ENCODE data around the gene KIDINS220.
A peak's percentile ranks its signal among the peaks of the same experiment; 100 is the strongest.

KIDINS220 gene

DNA sequence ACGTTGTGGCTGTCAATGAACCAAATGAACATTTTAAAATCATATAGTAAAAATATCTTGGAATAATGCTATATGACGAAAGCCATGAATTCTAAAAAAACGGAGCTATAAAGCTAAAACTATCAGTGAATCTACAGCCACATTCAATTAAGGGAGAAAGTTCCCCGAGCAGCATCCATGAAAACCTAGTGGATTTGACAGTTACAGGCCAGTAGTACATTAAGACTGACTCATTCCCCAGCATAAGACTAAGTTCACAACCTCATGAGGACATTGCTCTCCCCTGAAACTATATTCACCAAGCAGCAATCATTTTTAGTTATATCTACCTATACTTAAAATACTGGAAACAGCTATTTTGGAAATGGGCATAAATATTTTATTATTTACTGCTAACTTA lies 36.6 kb downstream of the KIDINS220 start:
- no peak for ATAC-seq
- H3K27ac Mint-ChIP-seq = no peak overlapping the region
- peaks cover 67% of the 10 kb centered on the region for H3K36me3 Mint-ChIP-seq
- no peak overlapping the region for H3K4me3 Mint-ChIP-seq
- H3K27me3 Mint-ChIP-seq = no peaks in the 10 kb centered on the region
- no peaks in the 10 kb centered on the region for H3K9me3 Mint-ChIP-seq
- H3K4me1 Mint-ChIP-seq = no peaks in the 10 kb centered on the region

DNA sequence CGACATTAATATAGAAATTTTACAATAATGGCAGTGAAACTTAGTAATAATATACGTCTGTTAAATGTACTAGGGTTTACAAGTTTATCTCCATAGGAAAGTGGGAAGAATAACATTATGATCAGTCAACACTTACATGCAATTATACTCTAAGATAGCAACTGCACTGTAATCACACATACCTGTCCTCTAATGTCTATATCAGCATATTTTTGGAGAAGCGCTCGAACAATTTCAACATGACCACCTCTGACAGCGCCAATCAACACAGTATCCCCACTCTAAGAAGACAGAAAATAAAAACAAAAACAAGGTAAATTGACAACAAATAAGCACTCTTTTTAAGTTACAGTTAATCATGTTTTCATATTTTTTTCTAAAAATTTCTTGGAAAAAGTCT lies 37.2 kb downstream of the KIDINS220 start:
- H3K36me3 Mint-ChIP-seq = peaks cover 69% of the 10 kb centered on the region
- H3K4me3 Mint-ChIP-seq = no peak overlapping the region
- H3K4me1 Mint-ChIP-seq = no peaks in the 10 kb centered on the region
- H3K9me3 Mint-ChIP-seq = no peaks in the 10 kb centered on the region
- H3K27me3 Mint-ChIP-seq = no peaks in the 10 kb centered on the region
- ATAC-seq = no peak
- no peak overlapping the region for H3K27ac Mint-ChIP-seq

DNA sequence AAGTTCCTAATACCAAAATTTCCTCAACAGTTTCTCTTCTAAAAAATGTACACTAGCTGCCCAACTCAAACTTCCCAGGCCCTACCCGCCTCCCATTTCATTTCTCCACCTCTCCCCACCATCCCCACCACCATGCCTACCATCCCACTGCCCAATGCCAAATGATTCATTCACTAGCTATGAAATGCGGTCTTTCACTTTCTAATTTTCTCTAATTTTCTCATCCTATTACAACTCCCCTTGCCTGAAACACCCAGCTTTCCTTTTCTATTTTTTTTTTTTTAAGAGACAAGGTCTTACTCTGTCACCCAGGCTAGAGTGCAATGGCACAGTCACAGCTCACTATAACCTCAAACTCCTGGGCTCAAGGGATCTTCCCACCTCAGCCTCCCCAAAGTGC lies 38.4 kb downstream of the KIDINS220 start:
- Mint-ChIP-seq H3K9me3 (no peaks in the 10 kb centered on the region), H3K4me3 (no peak overlapping the region), H3K27ac (peak overlapping the region; percentile 36), H3K36me3 (peaks cover 73% of the 10 kb centered on the region), H3K4me1 (no peaks in the 10 kb centered on the region), H3K27me3 (no peaks in the 10 kb centered on the region)
- no peak for ATAC-seq

DNA sequence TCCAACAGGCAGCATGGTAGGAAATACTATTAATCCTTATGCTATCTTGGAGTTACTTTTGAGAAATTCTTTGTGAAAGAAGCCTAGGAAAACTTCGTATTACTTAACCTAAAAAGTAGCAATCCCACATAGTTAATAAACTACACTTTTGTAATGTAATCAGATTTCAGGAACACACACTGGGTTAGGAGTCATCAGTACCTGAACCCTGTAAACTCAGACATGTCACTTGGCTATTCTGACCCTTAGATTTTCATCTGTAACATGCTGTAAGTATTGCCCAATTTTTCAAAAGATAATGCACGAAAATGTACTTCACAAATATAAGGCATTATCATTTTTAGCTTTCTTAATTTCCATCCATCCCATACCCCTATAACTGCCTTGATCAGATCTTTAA lies 39.0 kb downstream of the KIDINS220 start:
- Mint-ChIP-seq H3K27me3 (no peaks in the 10 kb centered on the region), H3K4me3 (no peak overlapping the region), H3K36me3 (peaks cover 72% of the 10 kb centered on the region), H3K27ac (no peak overlapping the region), H3K4me1 (no peaks in the 10 kb centered on the region), H3K9me3 (no peaks in the 10 kb centered on the region)
- no peak for ATAC-seq

DNA sequence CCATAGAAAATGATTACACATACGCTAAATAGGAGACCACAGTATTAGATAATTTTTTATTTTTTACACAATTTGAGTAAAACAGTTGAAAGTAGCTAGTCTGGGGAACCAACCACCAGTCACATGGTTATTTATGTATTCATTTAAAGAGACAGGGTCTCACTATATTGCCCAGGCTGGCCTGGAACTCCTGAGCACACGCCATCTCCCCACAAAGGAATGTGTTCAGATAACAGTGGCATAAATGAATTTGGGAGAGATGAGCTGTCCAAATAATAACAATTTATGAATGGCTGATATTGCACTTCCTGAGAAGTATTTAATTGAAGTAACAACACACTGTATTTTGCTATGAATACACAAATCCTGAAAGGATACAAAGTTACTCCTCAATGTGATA lies 39.7 kb downstream of the KIDINS220 start:
- H3K9me3 Mint-ChIP-seq = no peaks in the 10 kb centered on the region
- peaks cover 67% of the 10 kb centered on the region for H3K36me3 Mint-ChIP-seq
- H3K4me3 Mint-ChIP-seq = no peak overlapping the region
- no peak for ATAC-seq
- H3K4me1 Mint-ChIP-seq = no peaks in the 10 kb centered on the region
- no peak overlapping the region for H3K27ac Mint-ChIP-seq
- no peaks in the 10 kb centered on the region for H3K27me3 Mint-ChIP-seq

DNA sequence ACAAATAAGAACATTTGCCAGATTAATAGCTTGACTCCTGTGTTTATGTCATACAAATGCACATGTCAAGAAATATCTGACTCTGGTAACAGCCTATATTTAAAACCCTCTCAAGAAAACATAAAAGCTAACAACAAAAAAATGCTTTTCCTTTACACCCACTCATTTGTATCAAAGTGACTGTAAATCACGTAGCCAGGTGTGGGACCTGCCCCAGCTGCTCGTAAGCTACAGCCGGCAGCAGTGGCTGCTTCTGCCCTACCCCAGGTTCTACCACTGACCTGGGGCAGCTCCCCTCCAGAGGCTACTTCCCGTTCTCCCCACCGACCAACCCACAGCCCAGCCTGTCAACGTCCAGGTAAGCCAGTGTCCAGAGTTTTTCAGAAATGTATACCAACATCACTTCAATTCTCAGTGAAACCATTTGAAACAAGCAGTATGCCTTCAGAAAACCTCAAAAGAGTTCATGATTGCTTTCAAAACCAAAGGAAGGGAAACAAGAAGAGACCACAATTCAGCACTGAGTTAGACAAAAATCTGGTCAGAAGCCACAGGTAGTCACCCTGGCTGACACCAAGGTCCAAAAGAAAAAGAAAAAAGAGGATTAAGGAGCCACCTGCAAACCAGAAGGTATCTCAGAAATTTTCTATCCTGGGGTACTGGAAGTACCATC lies 40.4 kb downstream of the KIDINS220 start:
- H3K27ac Mint-ChIP-seq = no peak overlapping the region
- H3K4me3 Mint-ChIP-seq = no peak overlapping the region
- no peaks in the 10 kb centered on the region for H3K9me3 Mint-ChIP-seq
- H3K27me3 Mint-ChIP-seq = no peaks in the 10 kb centered on the region
- ATAC-seq = no peak
- H3K36me3 Mint-ChIP-seq = peaks cover 62% of the 10 kb centered on the region
- H3K4me1 Mint-ChIP-seq = no peaks in the 10 kb centered on the region

DNA sequence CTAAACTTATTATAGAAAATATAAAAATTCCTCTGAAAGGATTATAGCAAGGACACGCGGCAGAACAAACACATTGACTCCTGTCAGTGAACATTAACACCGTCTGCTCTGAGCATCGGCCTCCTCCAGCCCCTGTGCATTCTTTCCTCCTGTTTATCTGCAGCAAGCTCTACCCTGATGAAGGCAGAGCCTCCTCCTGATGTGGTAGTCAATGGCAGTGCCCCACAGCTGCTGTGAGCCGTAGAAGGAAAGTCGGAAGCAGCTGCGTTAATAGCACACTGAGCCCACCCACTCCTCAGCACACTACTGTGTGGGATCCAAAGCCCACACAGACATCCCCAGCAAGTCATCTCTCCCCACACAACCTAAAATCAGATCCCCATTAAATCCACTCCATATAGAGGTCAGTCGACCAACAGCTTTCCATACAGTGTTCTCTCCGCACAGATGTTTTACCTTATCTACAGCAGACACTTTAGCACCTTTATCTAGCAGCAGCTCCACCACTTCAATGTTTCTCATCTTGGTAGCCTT lies 41.0 kb downstream of the KIDINS220 start:
- Mint-ChIP-seq H3K36me3 (peaks cover 60% of the 10 kb centered on the region), H3K4me1 (no peaks in the 10 kb centered on the region), H3K9me3 (no peaks in the 10 kb centered on the region), H3K4me3 (no peak overlapping the region), H3K27me3 (no peaks in the 10 kb centered on the region), H3K27ac (no peak overlapping the region)
- ATAC-seq = no peak

DNA sequence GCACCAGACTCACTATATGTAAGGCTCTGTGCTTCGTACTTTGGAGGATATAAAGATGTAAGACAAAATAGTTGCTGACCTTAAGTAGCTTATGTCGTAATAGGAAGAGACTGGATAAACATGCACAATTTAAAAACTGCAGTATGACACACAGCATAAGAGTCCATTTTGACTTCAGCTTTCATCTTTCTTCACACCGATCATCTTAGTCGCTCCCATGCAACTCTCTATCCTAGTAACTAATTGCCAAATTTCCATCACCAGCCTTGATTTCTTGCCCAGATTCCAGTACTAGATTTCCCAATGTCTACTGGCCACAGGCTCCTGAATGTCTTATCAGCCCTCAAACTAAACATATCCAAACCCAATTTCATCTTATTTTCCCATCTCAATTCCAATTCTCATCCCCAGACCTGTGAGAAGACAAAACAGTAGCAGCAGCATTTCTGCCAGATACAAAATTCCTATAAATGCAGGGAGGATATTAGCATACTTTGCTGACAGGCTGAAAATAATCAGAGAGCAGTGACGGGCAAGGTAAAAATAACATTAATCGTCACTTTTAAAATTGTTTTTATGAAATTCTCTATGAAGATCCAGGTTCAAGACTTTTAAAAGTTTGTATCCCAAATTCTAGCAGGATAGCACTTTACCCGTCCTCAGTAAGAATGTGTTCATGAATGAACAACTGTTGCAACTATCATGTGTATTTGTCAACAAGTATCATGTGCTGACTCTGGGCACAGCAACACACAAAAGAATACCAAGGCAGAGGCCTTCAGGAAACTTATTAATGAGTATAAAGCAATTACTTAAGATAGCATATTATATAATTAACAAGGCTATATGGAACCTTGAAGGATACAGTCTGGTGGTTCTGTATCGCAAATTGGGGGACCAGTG lies 42.2 kb downstream of the KIDINS220 start:
- Mint-ChIP-seq H3K4me1 (no peaks in the 10 kb centered on the region), H3K27ac (no peak overlapping the region), H3K9me3 (no peaks in the 10 kb centered on the region), H3K36me3 (peaks cover 62% of the 10 kb centered on the region), H3K27me3 (no peaks in the 10 kb centered on the region), H3K4me3 (no peak overlapping the region)
- ATAC-seq = no peak

DNA sequence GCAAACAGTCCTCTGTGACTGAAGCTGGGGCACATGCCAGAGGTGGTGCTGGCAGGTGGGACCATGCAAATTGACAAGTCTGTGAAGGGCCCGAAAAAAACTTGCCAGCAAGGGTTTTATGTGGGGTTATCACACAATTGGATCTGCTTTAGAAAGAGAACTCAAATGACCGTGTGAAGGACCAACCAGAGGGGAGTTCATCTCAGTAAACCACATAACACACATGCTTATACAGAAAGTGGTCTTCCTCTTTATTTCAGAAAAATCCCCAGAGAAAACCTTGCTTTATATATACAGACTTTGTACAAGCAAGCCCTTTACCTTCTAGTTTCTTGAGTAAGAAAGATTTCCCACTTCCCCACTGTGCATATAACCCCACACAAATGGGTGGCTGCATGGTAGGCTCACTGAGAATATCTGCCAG lies 46.7 kb downstream of the KIDINS220 start:
- Mint-ChIP-seq H3K27me3 (no peaks in the 10 kb centered on the region), H3K4me3 (no peak overlapping the region), H3K4me1 (no peaks in the 10 kb centered on the region), H3K9me3 (no peaks in the 10 kb centered on the region), H3K36me3 (peaks cover 64% of the 10 kb centered on the region), H3K27ac (no peak overlapping the region)
- ATAC-seq = peak; percentile 69

DNA sequence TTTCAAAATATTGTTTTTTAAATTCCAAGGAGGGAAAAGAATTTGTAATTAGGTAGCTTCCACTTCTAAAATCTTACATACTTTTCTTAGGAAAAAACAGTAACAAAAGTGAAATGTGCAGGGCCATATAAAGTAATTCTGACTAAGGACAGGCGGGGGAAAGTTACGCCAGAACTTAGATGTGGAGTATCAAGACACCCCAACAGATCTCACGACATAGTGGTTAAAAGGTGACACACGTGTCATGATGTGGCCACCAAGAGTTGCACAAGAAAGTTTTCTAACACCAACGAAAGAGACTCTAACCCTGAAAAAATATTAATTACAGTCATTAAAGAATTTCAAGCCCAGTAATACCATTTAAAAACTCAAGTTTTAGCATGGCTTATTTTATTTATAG lies 51.0 kb downstream of the KIDINS220 start:
- Mint-ChIP-seq H3K36me3 (peaks cover 83% of the 10 kb centered on the region), H3K4me1 (peaks cover 5% of the 10 kb centered on the region), H3K9me3 (no peaks in the 10 kb centered on the region), H3K27ac (no peak overlapping the region), H3K27me3 (no peaks in the 10 kb centered on the region), H3K4me3 (no peak overlapping the region)
- no peak for ATAC-seq

DNA sequence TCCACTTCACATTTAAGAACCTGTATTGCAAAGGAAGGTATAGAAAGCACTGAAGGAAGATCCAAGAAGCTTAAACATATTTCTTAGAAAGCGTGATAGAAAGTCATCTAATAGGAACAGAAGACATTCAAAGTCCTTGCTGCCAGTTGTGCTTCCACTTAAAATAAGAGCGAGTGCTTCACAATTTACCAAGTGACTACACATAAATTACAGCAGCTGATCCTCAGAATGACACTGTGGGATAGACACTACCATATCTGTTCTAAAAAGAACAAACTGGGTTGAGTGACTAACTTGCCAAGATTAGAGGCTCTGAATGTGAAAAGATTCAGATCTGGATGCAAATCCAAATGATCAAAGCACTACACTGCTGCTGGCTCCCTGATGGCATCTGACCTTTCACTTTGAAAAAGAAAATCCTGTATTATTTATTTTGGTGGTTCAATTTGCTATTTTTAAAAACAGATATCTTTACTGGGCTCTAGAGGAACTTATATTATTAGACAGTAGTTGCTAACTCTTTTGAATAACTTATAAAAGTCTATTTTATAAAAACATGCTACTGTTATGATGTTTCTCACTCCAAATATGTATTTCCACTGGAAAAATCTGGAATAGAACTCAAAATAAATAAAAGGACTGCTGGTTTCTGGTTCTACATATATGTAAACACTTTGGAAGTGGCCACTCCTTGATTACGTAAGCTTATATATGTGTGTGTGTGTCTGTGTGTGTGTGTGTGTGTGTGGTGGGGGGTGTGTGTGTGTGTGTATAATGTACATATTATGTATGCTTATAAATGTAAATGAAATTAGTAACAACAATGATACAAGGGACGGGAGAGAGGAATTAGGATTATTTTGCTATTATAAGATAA lies 57.4 kb downstream of the KIDINS220 start:
- Mint-ChIP-seq H3K9me3 (no peaks in the 10 kb centered on the region), H3K4me1 (peaks cover 5% of the 10 kb centered on the region), H3K27me3 (no peaks in the 10 kb centered on the region), H3K27ac (no peak overlapping the region), H3K4me3 (no peak overlapping the region), H3K36me3 (peaks cover 84% of the 10 kb centered on the region)
- ATAC-seq = no peak

DNA sequence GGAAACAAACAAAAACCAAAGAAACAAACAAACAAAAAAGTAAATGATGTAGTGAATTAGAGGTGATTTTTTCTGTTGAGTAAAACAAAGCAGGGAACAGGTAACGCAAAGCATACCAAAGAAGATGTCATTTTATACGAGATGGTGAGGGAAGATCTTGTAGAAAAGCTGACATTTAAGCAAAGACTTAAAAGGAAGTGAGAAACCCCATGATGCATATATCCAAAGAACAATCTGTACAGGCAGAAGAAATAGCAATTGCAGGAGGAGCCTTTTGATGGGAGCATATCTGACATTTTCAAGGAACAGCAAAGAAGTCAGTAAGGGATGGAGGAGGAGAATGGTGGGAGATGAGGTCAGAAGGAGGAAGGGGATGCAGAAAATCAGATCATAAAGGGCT lies 63.0 kb downstream of the KIDINS220 start:
- no peak overlapping the region for H3K4me3 Mint-ChIP-seq
- no peaks in the 10 kb centered on the region for H3K9me3 Mint-ChIP-seq
- H3K27me3 Mint-ChIP-seq = no peaks in the 10 kb centered on the region
- ATAC-seq = no peak
- peaks cover 7% of the 10 kb centered on the region for H3K4me1 Mint-ChIP-seq
- H3K36me3 Mint-ChIP-seq = peaks cover 60% of the 10 kb centered on the region
- H3K27ac Mint-ChIP-seq = no peak overlapping the region

DNA sequence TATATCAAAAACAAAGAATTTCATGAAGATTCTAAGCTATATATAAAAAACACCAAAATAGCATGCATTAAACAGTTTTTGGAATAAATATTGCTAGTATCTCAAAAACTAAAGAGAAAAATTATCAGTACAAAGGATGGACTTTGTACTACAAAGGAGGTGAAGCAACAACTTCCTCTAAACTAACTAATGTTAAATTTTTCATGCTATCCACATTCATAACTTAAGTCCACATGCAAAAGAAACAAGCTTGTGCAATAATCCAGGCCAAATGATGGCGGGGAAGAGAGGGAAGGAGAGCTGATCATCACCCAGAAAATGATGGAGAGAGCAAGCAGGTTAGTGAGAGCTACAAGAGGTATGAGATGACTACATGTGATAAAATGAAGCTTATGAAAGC lies 70.1 kb downstream of the KIDINS220 start:
- Mint-ChIP-seq H3K9me3 (no peaks in the 10 kb centered on the region), H3K4me1 (no peaks in the 10 kb centered on the region), H3K4me3 (no peak overlapping the region), H3K36me3 (peaks cover 62% of the 10 kb centered on the region), H3K27ac (no peak overlapping the region), H3K27me3 (no peaks in the 10 kb centered on the region)
- no peak for ATAC-seq

DNA sequence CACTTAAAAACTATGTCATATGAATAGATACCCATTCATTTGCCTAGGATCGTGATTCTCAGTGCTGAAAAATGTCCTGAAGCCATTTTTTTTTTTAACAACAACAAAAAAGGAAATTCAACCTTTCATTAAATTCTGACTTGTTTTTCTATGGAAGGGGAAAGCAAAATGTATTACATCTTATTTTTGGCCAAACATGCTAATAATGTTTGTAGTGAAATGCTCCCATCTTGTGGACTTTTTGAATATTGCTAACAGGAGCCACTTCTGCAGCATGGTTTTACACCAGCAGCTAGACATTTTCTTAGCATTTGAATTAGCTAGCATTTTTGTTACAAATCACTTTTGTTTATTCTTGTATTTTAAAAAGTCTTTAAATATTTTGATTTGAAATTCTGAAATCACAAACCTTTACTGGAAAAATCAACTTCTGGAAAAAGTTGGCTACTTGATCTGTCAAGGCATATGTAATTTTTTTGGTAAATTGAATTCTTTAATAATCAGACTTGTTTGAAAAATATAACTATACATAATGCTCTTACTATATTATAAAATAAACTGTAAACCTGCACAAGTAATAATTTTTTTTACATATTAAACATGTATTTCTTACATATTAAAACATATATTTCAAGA lies 75.8 kb downstream of the KIDINS220 start:
- Mint-ChIP-seq H3K36me3 (peaks cover 60% of the 10 kb centered on the region), H3K27ac (no peak overlapping the region), H3K4me3 (no peak overlapping the region), H3K4me1 (no peaks in the 10 kb centered on the region), H3K9me3 (peaks cover 8% of the 10 kb centered on the region), H3K27me3 (no peaks in the 10 kb centered on the region)
- no peak for ATAC-seq

DNA sequence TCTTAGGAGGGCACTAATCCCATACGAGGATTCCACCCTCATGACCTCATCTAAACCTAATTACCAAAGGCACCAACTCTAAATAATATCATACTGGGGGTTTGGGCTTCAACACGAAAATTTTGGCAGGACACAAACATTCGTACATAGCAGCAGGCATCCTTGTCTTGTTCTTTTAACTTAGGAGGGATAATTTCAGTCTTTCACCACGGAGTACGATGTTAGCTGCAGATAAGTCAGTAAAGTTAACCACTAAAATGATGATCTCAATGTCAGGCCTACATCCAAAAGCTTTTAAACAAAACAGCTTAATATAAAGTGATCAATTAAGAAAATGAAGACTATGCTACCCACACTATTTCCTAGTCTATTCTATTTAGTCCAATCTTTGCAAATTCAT lies 80.7 kb downstream of the KIDINS220 start:
- peaks cover 54% of the 10 kb centered on the region for H3K36me3 Mint-ChIP-seq

More for the DNA sequence above, 80.7 kb downstream of the KIDINS220 start:
- Mint-ChIP-seq H3K4me1 (no peaks in the 10 kb centered on the region), H3K4me3 (no peak overlapping the region), H3K27ac (no peak overlapping the region), H3K27me3 (no peaks in the 10 kb centered on the region), H3K9me3 (peaks cover 8% of the 10 kb centered on the region)
- no peak for ATAC-seq
